Fibroblast of lung (primary cell): ENCODE measurements around the gene POLD1. TPM values are rescaled to one million over a fixed set of nuclear protein-coding genes. Genes with fewer than 3 reads are reported as not detected.

Experiments
- DNase-seq, 2 donors: peaks; one replicate each; pipeline versions ENCODE4 v3.0.0 to v3.0.0-alpha.2; 2010; ENCODE audit warnings: low read depth in 2 of 2
- H2AFZ ChIP-seq: 2 replicates; pipeline ENCODE4 v1.5.1; 2012; ENCODE audit warnings: low read length, control low read depth, inconsistent platforms
- H3K27ac ChIP-seq: 2 replicates; pipeline ENCODE4 v1.5.1; 2011; ENCODE audit warnings: low read length, control low read depth; ENCODE audit not compliant: insufficient read depth
- H3K27me3 ChIP-seq: 2 replicates; pipeline ENCODE4 v1.5.1; 2011; ENCODE audit warnings: mild to moderate bottlenecking, low read length; ENCODE audit not compliant: control insufficient read depth, insufficient read depth
- H3K36me3 ChIP-seq: 2 replicates; pipeline ENCODE4 v1.5.1; 2011; ENCODE audit warnings: low read length; ENCODE audit not compliant: control insufficient read depth, insufficient read depth
- H3K4me1 ChIP-seq: 2 replicates; pipeline ENCODE4 v1.5.1; 2011; ENCODE audit warnings: low read length; ENCODE audit not compliant: control insufficient read depth, insufficient read depth; ENCODE audit errors: extremely low read depth
- H3K4me2 ChIP-seq: 2 replicates; pipeline ENCODE4 v1.5.1; 2011; ENCODE audit warnings: low read length, control low read depth; ENCODE audit not compliant: insufficient read depth; ENCODE audit errors: extremely low read depth
- H3K4me3 ChIP-seq, 4 experiments: fragments of 200-600 bp in 1 of 4; sonication (generic) in 1 of 4; replicated peaks in 1 of 4; 2 replicates each; pipeline ENCODE4 v1.5.1; 2011 to 2016; ENCODE audit warnings: low read length in 4 of 4, low read depth in 3 of 4, mild to moderate bottlenecking in 3 of 4, control low read depth in 2 of 4, inconsistent platforms in 1 of 4, mixed read lengths in 1 of 4; ENCODE audit not compliant: insufficient read depth in 1 of 4; ENCODE audit errors: control extremely low read depth in 1 of 4
- H3K79me2 ChIP-seq: 2 replicates; pipeline ENCODE4 v1.5.1; 2012; ENCODE audit warnings: mild to moderate bottlenecking, low read length, inconsistent platforms; ENCODE audit not compliant: control insufficient read depth, insufficient read depth
- H3K9ac ChIP-seq: 2 replicates; pipeline ENCODE4 v1.5.1; 2011; ENCODE audit warnings: mild to moderate bottlenecking, low read length, control low read depth; ENCODE audit not compliant: insufficient read depth
- H3K9me3 ChIP-seq: 2 replicates; pipeline ENCODE4 v1.5.1; 2012; ENCODE audit warnings: low read depth, low read length; ENCODE audit not compliant: control insufficient read depth, insufficient read depth
- H4K20me1 ChIP-seq: 2 replicates; pipeline ENCODE4 v1.5.1; 2011; ENCODE audit warnings: low read length; ENCODE audit not compliant: control insufficient read depth, insufficient read depth; ENCODE audit errors: extremely low read depth
- CTCF ChIP-seq, 2 donors: IDR thresholded peaks in 1 of 2; conservative IDR thresholded peaks in 1 of 2; 1 replicate in 1 of 2; 2 replicates in 1 of 2; pipeline ENCODE4 v1.5.1; 2011 to 2012; ENCODE audit warnings: low read length in 2 of 2, control low read depth in 1 of 2, inconsistent platforms in 1 of 2, low read depth in 1 of 2, mild to moderate bottlenecking in 1 of 2
- EZH2 ChIP-seq: IDR thresholded peaks from 2 replicates; pipeline ENCODE4 v1.5.1; 2012; ENCODE audit warnings: low read length, control low read depth, mild to moderate bottlenecking; ENCODE audit errors: missing control alignments
- polyA plus RNA-seq, 2 donors: library from polyadenylated mRNA; depleted of rRNA in 1 of 2; stranded (reverse) in 1 of 2; unstranded in 1 of 2; fragments of >200 nt; gene quantifications; 2 replicates each; pipeline ENCODE4 v1.2.1, GENCODE V29; 2011 to 2012; ENCODE audit warnings: missing spikeins in 1 of 2
- total RNA-seq: library from RNA; depleted of rRNA; stranded (reverse); fragments of >200 nt; gene quantifications from 2 replicates; pipeline ENCODE4 v1.2.1, GENCODE V29; 2014

Gene POLD1
- total and polyA plus RNA-seq, 2 donors (not counting 1 experiment from before 2014, with no cell fraction given) = 4.0 to 23.6 TPM

DNA sequence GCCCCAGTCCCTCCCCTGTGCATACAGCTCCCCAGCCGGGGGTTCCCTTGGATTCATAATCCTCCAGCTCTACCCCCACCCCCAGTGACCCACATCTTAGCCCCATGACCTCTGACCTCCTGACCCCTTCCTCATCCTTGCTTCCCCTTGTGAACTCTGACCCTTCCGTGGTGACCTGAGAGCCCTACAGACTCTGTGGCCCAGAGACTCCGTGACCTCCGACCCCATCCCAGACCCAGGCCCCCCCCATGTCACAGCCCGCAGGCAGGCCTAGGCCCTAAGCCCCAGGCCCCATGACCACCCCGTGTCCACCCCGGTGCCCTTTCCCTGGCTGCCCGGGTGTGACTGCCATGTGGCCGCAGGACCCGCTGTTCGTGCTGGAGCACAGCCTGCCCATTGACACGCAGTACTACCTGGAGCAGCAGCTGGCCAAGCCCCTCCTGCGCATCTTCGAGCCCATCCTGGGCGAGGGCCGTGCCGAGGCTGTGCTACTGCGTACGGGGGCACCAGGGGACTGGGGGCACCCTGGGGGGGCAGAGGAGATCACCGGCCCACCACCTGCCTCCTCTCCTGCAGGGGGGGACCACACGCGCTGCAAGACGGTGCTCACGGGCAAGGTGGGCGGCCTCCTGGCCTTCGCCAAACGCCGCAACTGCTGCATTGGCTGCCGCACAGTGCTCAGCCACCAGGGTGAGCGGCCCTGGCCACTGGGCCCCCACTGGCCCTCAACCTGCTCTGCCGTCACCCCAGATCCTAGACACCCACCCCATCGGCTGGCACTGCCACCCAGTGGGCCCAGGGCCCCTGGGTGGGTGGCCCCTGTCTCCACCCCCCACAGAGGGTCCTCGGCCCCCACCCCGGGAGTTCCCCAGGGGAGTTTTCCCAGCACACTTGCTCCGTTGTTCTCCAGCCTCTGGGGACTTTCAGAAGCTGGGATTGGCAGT, 32.2 kb downstream of the POLD1 start:
- peaks cover 4% of the 10 kb centered on the region for H3K27me3 ChIP-seq
- no peak overlapping the region for H3K4me3 ChIP-seq
- H3K4me1 ChIP-seq = no peaks in the 10 kb centered on the region
- no peak for DNase-seq
- H3K4me2 ChIP-seq = no peak overlapping the region
- no peaks in the 10 kb centered on the region for H3K9me3 ChIP-seq
- TF ChIP-seq CTCF (conservative IDR thresholded peaks at IDR 0.05 in 1 of 2, IDR thresholded peaks at IDR 0.05 in 1 of 2; ENCODE audit: low read depth in 1 of 2, low read length in 2 of 2) = no peak
- no peak for TF ChIP-seq EZH2
- no peaks in the 10 kb centered on the region for H3K79me2 ChIP-seq
- H3K27ac ChIP-seq = no peak overlapping the region
- H2AFZ ChIP-seq = no peak overlapping the region
- H3K9ac ChIP-seq = no peak overlapping the region
- no peaks in the 10 kb centered on the region for H4K20me1 ChIP-seq
- no peaks in the 10 kb centered on the region for H3K36me3 ChIP-seq

GRCh38 chr19:50417111-50418081, 33.2 kb downstream of the POLD1 start:
- no peaks in the 10 kb centered on the region for H4K20me1 ChIP-seq
- H2AFZ ChIP-seq = no peak overlapping the region
- H3K79me2 ChIP-seq = no peaks in the 10 kb centered on the region
- H3K27ac ChIP-seq = no peak overlapping the region
- no peak for DNase-seq
- H3K27me3 ChIP-seq = peaks cover 4% of the 10 kb centered on the region
- no peaks in the 10 kb centered on the region for H3K4me1 ChIP-seq
- H3K9me3 ChIP-seq = no peaks in the 10 kb centered on the region
- TF ChIP-seq CTCF (conservative IDR thresholded peaks at IDR 0.05 in 1 of 2, IDR thresholded peaks at IDR 0.05 in 1 of 2; ENCODE audit: low read depth in 1 of 2, low read length in 2 of 2) (no peak), EZH2 (no peak)
- H3K4me2 ChIP-seq = no peak overlapping the region
- no peak overlapping the region for H3K4me3 ChIP-seq
- H3K9ac ChIP-seq = no peak overlapping the region
- H3K36me3 ChIP-seq = no peaks in the 10 kb centered on the region
